Muscle layer of duodenum (tissue), 2 donors: ENCODE measurements around the gene NR2C2.

Experiments
- H3K27ac ChIP-seq: one replicate; pipeline ENCODE4 v1.7.0; 2013; ENCODE audit warnings: mild to moderate bottlenecking, low read length
- H3K27me3 ChIP-seq: one replicate; pipeline ENCODE4 v1.7.0; 2013; ENCODE audit warnings: low read depth, mild to moderate bottlenecking, control low read depth, low read length
- H3K36me3 ChIP-seq, 2 donors: one replicate each; pipeline ENCODE4 v1.7.0; 2013; ENCODE audit warnings: low read length in 2 of 2, control low read depth in 1 of 2, mild to moderate bottlenecking in 1 of 2; ENCODE audit not compliant: insufficient read depth in 2 of 2, control insufficient read depth in 1 of 2
- H3K4me1 ChIP-seq, 2 donors: one replicate each; pipeline ENCODE4 v1.7.0; 2013; ENCODE audit warnings: low read length in 2 of 2, mild to moderate bottlenecking in 2 of 2, control low read depth in 1 of 2, moderate library complexity in 1 of 2; ENCODE audit not compliant: insufficient read depth in 2 of 2, control insufficient read depth in 1 of 2
- H3K4me3 ChIP-seq, 2 donors: one replicate each; pipeline ENCODE4 v1.7.0; 2013; ENCODE audit warnings: low read length in 2 of 2, low read depth in 1 of 2, mild to moderate bottlenecking in 1 of 2
- H3K9me3 ChIP-seq, 2 donors: one replicate each; pipeline ENCODE4 v1.7.0; 2013; ENCODE audit warnings: low read length in 2 of 2, control low read depth in 1 of 2, mild to moderate bottlenecking in 1 of 2; ENCODE audit not compliant: control insufficient read depth in 1 of 2
- donor health status: healthy.

The NR2C2 gene

DNA sequence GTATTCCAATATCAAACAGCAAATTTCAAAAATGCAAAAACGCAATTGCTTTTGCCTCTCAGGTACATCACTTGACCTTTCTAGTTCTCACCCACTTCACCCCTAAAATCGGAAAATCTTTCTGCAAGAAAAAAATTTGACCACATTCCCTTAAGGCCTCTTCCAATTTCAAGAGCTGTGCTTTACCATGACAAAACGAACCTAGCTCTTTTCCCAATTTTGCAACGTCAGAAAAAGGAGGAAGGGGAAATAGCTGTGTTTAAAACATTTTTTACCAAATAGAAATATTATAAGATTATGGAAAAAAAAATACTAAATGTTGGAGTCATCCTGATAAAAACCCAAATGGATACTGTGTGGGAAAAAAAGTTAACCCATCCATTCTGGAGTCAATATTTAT lies 1.1 kb upstream of the NR2C2 start:
- peaks cover 16 to 18% of the 10 kb centered on the region in 2 donors for H3K36me3 ChIP-seq
- H3K4me3 ChIP-seq, result peak overlapping the region; percentile 88 to 94
- peaks cover 12 to 58% of the 10 kb centered on the region in 2 donors for H3K4me1 ChIP-seq
- H3K27ac ChIP-seq, result peak overlapping the region; percentile 91
- no peaks in the 10 kb centered on the region for H3K9me3 ChIP-seq
- H3K27me3 ChIP-seq, result no peaks in the 10 kb centered on the region

DNA sequence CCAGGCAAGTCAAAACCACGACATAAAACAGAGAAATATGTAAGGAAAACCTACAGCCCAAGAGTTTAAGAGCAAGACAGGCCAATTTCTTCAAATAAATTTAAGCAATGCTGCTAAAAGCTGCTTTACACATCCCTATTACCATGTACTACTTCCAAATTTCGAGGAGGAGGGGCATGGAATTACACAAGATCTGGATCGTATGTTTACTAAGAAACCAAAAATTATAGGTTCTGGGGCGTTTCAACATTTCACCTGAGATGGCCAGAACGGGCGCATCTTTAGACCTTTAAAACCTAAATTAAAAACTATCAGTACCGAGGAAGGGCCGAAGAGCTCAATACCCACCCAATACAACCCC lies 664 bp upstream of the NR2C2 start:
- H3K4me3 ChIP-seq, result peak overlapping the region; percentile 88 to 94
- peak overlapping the region; percentile 91 for H3K27ac ChIP-seq
- no peaks in the 10 kb centered on the region for H3K27me3 ChIP-seq
- H3K4me1 ChIP-seq, result peaks cover 12 to 58% of the 10 kb centered on the region in 2 donors
- H3K9me3 ChIP-seq, result no peaks in the 10 kb centered on the region
- peaks cover 16 to 18% of the 10 kb centered on the region in 2 donors for H3K36me3 ChIP-seq

DNA sequence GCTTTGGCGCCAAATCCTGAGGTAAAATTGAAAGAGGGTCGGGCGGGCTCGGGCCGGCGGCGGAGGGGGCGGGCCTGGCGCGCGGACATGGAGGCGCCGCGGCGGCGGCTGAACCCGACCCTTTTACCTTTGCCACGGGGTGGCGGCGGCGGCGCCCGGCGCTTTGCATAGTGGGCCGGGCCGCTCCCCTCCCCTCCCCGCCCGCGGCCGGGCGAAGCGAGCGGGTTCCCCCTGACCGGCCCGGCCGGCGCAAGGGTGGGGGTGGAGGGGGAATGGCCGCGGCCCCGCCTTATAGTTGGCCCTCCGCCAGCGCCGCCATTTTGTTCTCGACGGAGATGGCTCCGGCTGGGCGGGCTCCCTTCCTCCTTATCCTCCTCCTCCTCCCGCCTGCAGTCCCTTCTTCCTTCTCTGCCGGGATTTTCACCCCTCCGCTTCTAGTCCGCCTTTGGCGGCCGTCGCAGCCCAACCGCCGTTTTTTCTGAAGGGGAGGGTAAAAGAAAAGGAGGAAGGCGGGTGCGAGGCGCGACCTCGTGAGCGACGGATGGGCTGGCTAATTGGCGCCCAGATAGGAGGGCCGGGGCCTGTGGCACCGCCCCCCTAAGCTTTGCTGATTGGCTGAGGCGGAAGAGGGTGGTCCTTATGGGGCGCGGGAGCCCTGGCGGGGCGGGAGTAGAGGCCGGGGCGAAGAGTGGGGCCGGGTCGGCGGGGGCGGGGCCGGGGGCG lies 664 bp downstream of the NR2C2 start:
- Histone ChIP-seq H3K27me3 (no peaks in the 10 kb centered on the region), H3K36me3 (peaks cover 16% of the 10 kb centered on the region in 2 donors), H3K4me1 (peaks cover 12 to 58% of the 10 kb centered on the region in 2 donors), H3K27ac (peak overlapping the region; percentile 94), H3K9me3 (no peaks in the 10 kb centered on the region), H3K4me3 (peak overlapping the region; percentile 65 to 88)

DNA sequence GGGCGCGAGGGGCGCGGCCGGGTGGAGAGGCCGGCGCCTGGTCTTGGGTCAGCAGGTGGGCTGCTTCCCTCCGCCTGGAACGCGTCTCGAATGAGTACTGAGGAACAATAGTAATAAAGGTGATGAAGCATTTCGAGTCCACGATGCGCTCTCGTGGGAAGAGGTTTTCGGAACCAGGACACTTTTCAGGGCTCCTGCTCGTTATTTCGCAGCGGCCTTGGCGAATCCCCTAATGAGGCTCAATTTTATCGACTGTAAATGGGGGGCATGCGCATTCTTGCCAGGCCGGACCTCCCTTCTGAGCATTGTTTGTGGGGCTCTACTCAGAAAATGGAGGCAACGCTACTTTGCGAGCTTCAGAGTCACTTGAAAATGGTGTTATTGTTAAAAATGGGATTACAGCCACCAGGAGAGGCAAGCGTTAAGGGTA lies 1.2 kb downstream of the NR2C2 start:
- H3K4me3 ChIP-seq, result peak overlapping the region; percentile 82 to 88
- no peaks in the 10 kb centered on the region for H3K9me3 ChIP-seq
- H3K36me3 ChIP-seq, result peaks cover 12 to 16% of the 10 kb centered on the region in 2 donors
- no peaks in the 10 kb centered on the region for H3K27me3 ChIP-seq
- H3K27ac ChIP-seq, result peak overlapping the region; percentile 86
- H3K4me1 ChIP-seq, result peaks cover 12 to 54% of the 10 kb centered on the region in 2 donors

DNA sequence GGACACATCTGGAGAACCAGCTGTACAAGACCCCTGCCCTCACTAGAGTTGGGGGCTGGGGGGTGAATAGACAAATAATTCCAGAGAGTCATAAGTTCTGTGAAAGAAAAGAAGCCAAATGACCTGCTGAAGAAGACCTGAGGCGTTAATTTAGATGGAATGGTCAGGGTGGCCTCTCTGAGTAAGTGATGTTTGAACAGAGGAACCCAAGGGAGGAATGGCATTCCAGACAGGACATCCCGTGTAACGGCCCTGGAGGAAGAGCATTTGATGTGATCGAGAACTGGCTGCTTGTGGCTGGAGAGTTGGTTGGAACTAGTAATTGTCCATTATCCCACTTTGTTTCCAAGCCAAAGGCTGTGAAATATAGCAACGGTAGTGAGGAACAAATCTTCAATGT lies 1.7 kb downstream of the NR2C2 start:
- Histone ChIP-seq H3K27ac (peak overlapping the region; percentile 86), H3K4me1 (peaks cover 12 to 49% of the 10 kb centered on the region in 2 donors), H3K36me3 (peaks cover 7 to 16% of the 10 kb centered on the region in 2 donors), H3K27me3 (no peaks in the 10 kb centered on the region), H3K4me3 (peak overlapping the region; percentile 82 to 88), H3K9me3 (no peaks in the 10 kb centered on the region)

DNA sequence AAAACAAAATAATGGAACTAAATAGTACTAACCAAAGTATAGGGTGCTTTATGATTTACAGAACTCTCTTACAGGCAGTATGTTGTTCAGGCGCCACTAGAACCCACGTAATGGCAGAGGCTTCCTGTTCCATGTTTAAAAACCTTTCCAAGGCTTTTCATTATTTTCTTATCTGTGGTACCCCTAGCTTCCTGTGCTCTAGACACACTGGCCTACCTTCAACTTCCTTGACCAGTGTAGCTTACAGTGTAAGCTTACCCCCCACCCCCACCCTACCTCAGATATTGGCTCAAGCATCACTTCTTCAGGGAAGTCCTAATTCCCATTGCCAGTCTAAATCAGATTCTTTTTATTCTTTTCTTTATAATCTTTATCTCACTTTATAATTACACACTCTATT lies 2.9 kb downstream of the NR2C2 start:
- H3K27me3 ChIP-seq, result no peaks in the 10 kb centered on the region

DNA sequence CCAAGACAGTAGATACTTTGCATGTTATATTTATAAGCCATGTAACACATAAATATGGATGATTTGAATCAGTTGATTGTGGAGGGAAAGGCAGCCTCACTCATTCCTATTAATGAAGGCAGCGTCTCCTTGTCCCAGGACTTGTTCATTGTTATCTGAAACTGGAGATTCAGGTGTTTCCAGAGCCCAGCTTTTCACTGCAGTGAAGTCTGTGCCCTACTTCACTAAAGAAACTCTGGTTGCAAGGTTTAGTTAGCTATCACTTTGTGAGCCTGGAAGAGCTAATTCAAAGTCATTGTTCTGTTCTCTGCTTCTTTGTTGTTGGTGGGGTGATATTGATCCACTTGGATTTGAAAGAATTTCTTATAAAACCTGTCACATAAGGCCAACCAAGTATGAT lies 9.8 kb downstream of the NR2C2 start:
- H3K36me3 ChIP-seq, result peaks cover 0 to 5% of the 10 kb centered on the region in 2 donors
- H3K9me3 ChIP-seq, result no peaks in the 10 kb centered on the region
- H3K4me1 ChIP-seq, result peaks cover 0 to 21% of the 10 kb centered on the region in 2 donors
- no peak overlapping the region for H3K4me3 ChIP-seq
- no peaks in the 10 kb centered on the region for H3K27me3 ChIP-seq
- H3K27ac ChIP-seq, result no peak overlapping the region

More for the DNA sequence above, 2.9 kb downstream of the NR2C2 start:
- Histone ChIP-seq H3K36me3 (peaks cover under 1 to 7% of the 10 kb centered on the region in 2 donors), H3K4me1 (peaks cover 12 to 41% of the 10 kb centered on the region in 2 donors), H3K4me3 (no peak overlapping the region), H3K27ac (no peak overlapping the region), H3K9me3 (no peaks in the 10 kb centered on the region)

DNA sequence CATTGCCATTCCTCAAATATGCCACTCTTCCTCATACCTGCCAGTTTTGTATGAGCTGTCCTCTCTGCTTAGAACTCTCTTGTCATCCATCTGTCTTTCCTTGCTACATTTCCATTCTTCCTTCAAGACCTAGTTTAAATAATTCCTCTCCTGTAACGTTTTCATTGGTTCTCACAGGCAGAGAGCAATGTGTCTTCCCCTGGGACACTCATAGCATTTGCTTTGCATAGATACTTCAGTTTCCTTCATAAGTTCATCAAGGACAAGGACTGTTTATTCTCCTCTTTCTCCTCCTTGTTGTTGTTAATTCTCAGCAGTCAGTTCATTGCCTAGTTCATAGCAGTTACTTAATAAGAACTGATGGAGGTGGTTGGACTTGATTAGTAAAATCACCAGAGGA lies 10.5 kb downstream of the NR2C2 start:
- Histone ChIP-seq H3K27ac (no peak overlapping the region), H3K4me3 (no peak overlapping the region), H3K27me3 (no peaks in the 10 kb centered on the region), H3K9me3 (no peaks in the 10 kb centered on the region), H3K4me1 (peaks cover 0 to 21% of the 10 kb centered on the region in 2 donors), H3K36me3 (peaks cover 5 to 7% of the 10 kb centered on the region in 2 donors)

DNA sequence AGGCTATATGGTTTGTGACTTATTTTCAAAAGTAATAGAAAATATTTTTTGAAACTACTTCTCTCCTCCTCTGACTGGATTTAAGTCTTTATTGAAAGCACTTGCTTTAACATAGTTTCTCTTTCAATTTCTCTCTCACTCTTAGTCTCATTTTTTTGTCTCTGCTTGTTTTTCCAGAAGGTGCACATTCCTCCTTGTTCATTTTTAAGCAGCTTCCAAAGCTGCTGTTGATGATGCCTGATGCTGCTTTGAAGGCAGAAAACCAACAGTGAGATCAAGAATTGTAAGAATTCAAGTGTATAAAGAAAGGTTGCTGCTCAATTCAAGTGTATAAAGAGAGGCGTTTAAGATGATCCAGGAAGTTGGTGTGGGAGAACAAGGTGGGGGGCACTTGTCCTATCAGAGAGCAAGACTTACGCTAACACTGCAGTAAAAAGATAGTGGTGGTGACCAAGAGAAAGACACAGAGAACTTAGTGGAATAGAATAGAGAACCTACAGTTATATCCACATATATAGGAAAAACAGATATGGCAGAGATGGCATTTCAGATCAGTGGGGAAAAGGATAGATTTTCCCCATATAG lies 12.1 kb downstream of the NR2C2 start:
- no peaks in the 10 kb centered on the region for H3K27me3 ChIP-seq
- H3K9me3 ChIP-seq, result no peaks in the 10 kb centered on the region
- H3K4me1 ChIP-seq, result peaks cover 0 to 21% of the 10 kb centered on the region in 2 donors
- H3K4me3 ChIP-seq, result no peak overlapping the region
- H3K36me3 ChIP-seq, result peaks cover 9% of the 10 kb centered on the region in 2 donors
- no peak overlapping the region for H3K27ac ChIP-seq

DNA sequence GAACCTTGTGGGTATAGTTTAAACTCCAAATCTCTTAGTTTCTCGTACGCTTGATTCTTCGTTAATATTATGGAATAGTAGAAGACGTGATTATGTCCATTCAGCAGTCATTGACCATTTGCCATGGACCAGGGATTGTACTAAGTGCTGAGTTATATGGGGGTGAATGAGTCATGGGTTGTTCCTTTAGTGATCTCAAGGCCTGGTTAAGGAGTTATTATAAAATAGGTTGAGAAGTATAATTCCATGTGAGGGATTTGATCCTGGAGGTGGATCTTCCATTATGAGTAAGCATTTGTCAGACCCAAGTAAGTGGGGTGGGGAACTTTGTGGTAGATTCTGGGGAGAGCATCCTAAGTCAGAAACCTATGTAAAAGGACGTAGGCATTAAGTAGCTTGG lies 15.4 kb downstream of the NR2C2 start:
- H3K9me3 ChIP-seq, result no peaks in the 10 kb centered on the region
- H3K4me3 ChIP-seq, result no peak overlapping the region

DNA sequence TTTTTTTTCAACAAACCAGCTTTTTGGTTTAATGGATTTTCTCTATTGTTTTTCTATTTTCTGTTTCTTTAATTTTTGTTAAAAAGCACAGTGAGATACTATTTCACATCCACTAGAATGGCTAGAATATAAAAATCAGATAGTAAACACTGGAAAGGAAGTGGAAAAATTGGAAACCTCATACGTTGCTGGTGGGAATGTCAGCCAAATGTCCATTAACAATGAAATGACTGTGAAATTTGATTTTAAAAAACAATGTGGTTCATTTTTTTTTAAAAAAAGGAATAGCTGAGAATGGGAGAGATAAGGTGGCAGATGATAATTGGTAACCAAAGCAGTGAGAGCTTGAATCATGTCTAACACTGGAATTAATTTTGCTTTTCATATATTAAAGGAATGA lies 19.9 kb downstream of the NR2C2 start:
- no peaks in the 10 kb centered on the region for H3K9me3 ChIP-seq
- H3K27me3 ChIP-seq, result no peaks in the 10 kb centered on the region
- H3K4me3 ChIP-seq, result no peak overlapping the region
- no peaks in the 10 kb centered on the region for H3K4me1 ChIP-seq
- H3K27ac ChIP-seq, result no peak overlapping the region
- peaks cover 4 to 14% of the 10 kb centered on the region in 2 donors for H3K36me3 ChIP-seq

More for the DNA sequence above, 15.4 kb downstream of the NR2C2 start:
- peaks cover 0 to 9% of the 10 kb centered on the region in 2 donors for H3K4me1 ChIP-seq
- H3K36me3 ChIP-seq, result peaks cover 9 to 12% of the 10 kb centered on the region in 2 donors
- H3K27ac ChIP-seq, result no peak overlapping the region
- H3K27me3 ChIP-seq, result no peaks in the 10 kb centered on the region
